ENCODE data around the gene PAPOLG.
"Not testable (repeated sequence)": the region's sequence is repeated elsewhere in the genome, so short reads cannot be mapped to it uniquely, and the experiment has no call there.

Gene PAPOLG

GRCh38 chr2:60823694-60824305 is 67.7 kb downstream of the PAPOLG start:
- no peak for FAIRE-seq

- no peak for FAIRE-seq
These were observed 69.6 kb downstream of the PAPOLG start for GRCh38 chr2:60825666-60826065.

GRCh38 chr2:60826111-60826510 is 70.0 kb downstream of the PAPOLG start:
- FAIRE-seq, result no peak

GRCh38 chr2:60826860-60827259 is 70.8 kb downstream of the PAPOLG start:
- not testable (repeated sequence) for FAIRE-seq

- no peak for FAIRE-seq
These were observed 71.3 kb downstream of the PAPOLG start for GRCh38 chr2:60827369-60827768.

GRCh38 chr2:60830991-60831390 is 74.9 kb downstream of the PAPOLG start:
- FAIRE-seq, result no peak

GRCh38 chr2:60831921-60832320 is 75.9 kb downstream of the PAPOLG start:
- FAIRE-seq, result no peak

GRCh38 chr2:60832621-60833020 is 76.6 kb downstream of the PAPOLG start:
- FAIRE-seq, result no peak

- no peak for FAIRE-seq
These were observed 78.2 kb downstream of the PAPOLG start for GRCh38 chr2:60834270-60834717.

- FAIRE-seq, result no peak
These were observed 80.4 kb downstream of the PAPOLG start for GRCh38 chr2:60836491-60836890.

GRCh38 chr2:60837123-60837522 is 81.1 kb downstream of the PAPOLG start:
- no peak for FAIRE-seq

GRCh38 chr2:60838481-60838880 is 82.4 kb downstream of the PAPOLG start:
- no peak for FAIRE-seq

- FAIRE-seq, result no peak
These were observed 83.2 kb downstream of the PAPOLG start for GRCh38 chr2:60839126-60839813.

GRCh38 chr2:60840880-60841279 is 84.8 kb downstream of the PAPOLG start:
- no peak for FAIRE-seq

GRCh38 chr2:60843006-60843405 is 86.9 kb downstream of the PAPOLG start:
- no peak for FAIRE-seq

GRCh38 chr2:60844105-60844504 is 88.0 kb downstream of the PAPOLG start:
- FAIRE-seq, result no peak

- no peak for FAIRE-seq
These were observed 91.8 kb downstream of the PAPOLG start for GRCh38 chr2:60847854-60848253.
